Gastrocnemius medialis (tissue), 4 donors: Measurements from ENCODE around the gene DGLUCY. TPM values are rescaled to one million over a fixed set of nuclear protein-coding genes. Genes with fewer than 3 reads are reported as not detected.
"Not testable (repeated sequence)": the region's sequence is repeated elsewhere in the genome, so short reads cannot be mapped to it uniquely, and the experiment has no call there.

Source experiments
- ATAC-seq, 2 donors: fragments of 150-250 bp; one replicate each; pipeline ENCODE4 v1.9.1; 2016
- DNase-seq, 2 donors: peaks; one replicate each; pipeline ENCODE4 v3.0.0-alpha.2; 2019
- H3K27ac ChIP-seq, 4 donors: fragments of 200-600 bp; sonication (generic); 1 replicate in 1 of 4; 2 replicates in 3 of 4; pipeline ENCODE4 v1.5.1; 2016 to 2018; ENCODE audit warnings: mild to moderate bottlenecking in 2 of 4, moderate library complexity in 1 of 4
- H3K27me3 ChIP-seq, 3 donors: fragments of 200-600 bp; sonication (generic) in 2 of 3; 1 replicate in 1 of 3; 2 replicates in 2 of 3; pipeline versions ENCODE4 v1.5.1 to v1.6.0; 2016 to 2019; ENCODE audit warnings: mild to moderate bottlenecking in 1 of 3, moderate library complexity in 1 of 3
- H3K36me3 ChIP-seq, 2 donors: fragments of 200-600 bp; sonication (generic) in 1 of 2; one replicate each; pipeline ENCODE4 v1.5.1; 2017 to 2018
- H3K4me1 ChIP-seq, 2 donors: fragments of 200-600 bp; sonication (generic) in 1 of 2; one replicate each; pipeline ENCODE4 v1.5.1; 2016 to 2017; ENCODE audit warnings: mild to moderate bottlenecking in 2 of 2
- H3K4me3 ChIP-seq, 4 donors: fragments of 200-600 bp; sonication (generic) in 3 of 4; 1 replicate in 1 of 4; 2 replicates in 3 of 4; pipeline ENCODE4 v1.5.1; 2016 to 2019; ENCODE audit warnings: mild to moderate bottlenecking in 2 of 4
- H3K9me3 ChIP-seq, 3 donors: fragments of 200-600 bp; sonication (generic) in 2 of 3; 1 replicate in 1 of 3; 2 replicates in 2 of 3; pipeline ENCODE4 v1.5.1; 2016 to 2019
- POLR2A ChIP-seq, 2 donors: fragments of 450-650 bp; IDR thresholded peaks; one replicate each; pipeline ENCODE4 v1.6.1; 2017; ENCODE audit warnings: antibody characterized with exemption in 2 of 2, mild to moderate bottlenecking in 2 of 2, moderate library complexity in 2 of 2
- in situ Hi-C, 4 donors: fragments of 200-750 bp; cut with MboI; loops; one replicate each; pipeline versions ENCODE4 v1.15.0 to v1.8.0; 2017; ENCODE audit warnings: low sequenced_read_pairs in 4 of 4
- intact Hi-C: fragments of 100-400 bp; cut with DNase I; formaldehyde crosslinking; loops from one replicate; pipeline ENCODE4 v1.15.1; 2023; ENCODE audit warnings: low total_unique reads
- total RNA-seq, 4 donors: library from RNA; depleted of rRNA; stranded (reverse); fragments of >200 nt; gene quantifications; one replicate each; pipeline versions ENCODE4 v1.1.0 to v1.2.3, GENCODE V29; 2016
- TF ChIP-seq, protein P1 (sequence below), 5 experiments: fragments of 450-650 bp in 3 of 5; fragments of 200-600 bp in 2 of 5; sonication (generic) in 2 of 5; IDR thresholded peaks in 4 of 5; conservative IDR thresholded peaks in 1 of 5; 1 replicate in 4 of 5; 2 replicates in 1 of 5; pipeline ENCODE4 v1.5.1; 2016 to 2019; ENCODE audit warnings: antibody characterized with exemption in 5 of 5, mild to moderate bottlenecking in 3 of 5, moderate library complexity in 3 of 5

The DGLUCY gene
- total RNA-seq, 4 donors from 2014 or later, result 29.3 to 93.7 (median 67.8) TPM

GRCh38 chr14:91116913-91117588 is 3.2 kb downstream of the DGLUCY start:
- no peak for DNase-seq
- H3K4me3 ChIP-seq, result no peak overlapping the region
- H3K4me1 ChIP-seq, result peaks cover 57 to 60% of the 10 kb centered on the region in 2 donors
- no peaks in the 10 kb centered on the region for H3K9me3 ChIP-seq
- TF ChIP-seq, protein P1, sequence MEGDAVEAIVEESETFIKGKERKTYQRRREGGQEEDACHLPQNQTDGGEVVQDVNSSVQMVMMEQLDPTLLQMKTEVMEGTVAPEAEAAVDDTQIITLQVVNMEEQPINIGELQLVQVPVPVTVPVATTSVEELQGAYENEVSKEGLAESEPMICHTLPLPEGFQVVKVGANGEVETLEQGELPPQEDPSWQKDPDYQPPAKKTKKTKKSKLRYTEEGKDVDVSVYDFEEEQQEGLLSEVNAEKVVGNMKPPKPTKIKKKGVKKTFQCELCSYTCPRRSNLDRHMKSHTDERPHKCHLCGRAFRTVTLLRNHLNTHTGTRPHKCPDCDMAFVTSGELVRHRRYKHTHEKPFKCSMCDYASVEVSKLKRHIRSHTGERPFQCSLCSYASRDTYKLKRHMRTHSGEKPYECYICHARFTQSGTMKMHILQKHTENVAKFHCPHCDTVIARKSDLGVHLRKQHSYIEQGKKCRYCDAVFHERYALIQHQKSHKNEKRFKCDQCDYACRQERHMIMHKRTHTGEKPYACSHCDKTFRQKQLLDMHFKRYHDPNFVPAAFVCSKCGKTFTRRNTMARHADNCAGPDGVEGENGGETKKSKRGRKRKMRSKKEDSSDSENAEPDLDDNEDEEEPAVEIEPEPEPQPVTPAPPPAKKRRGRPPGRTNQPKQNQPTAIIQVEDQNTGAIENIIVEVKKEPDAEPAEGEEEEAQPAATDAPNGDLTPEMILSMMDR (IDR thresholded peaks at IDR 0.05 in 4 of 5, conservative IDR thresholded peaks at IDR 0.05 in 1 of 5), result no peak
- TF ChIP-seq POLR2A (IDR thresholded peaks at IDR 0.05), result no peak
- H3K27me3 ChIP-seq, result no peaks in the 10 kb centered on the region
- in situ Hi-C loops, result no loop called here
- intact Hi-C loops, result no loop called here
- no peak for ATAC-seq
- no peaks in the 10 kb centered on the region for H3K36me3 ChIP-seq
- peak overlapping the region; percentile 97 to 100 (median 100) for H3K27ac ChIP-seq

- no peaks in the 10 kb centered on the region for H3K36me3 ChIP-seq
- TF ChIP-seq POLR2A (IDR thresholded peaks at IDR 0.05), result no peak
- intact Hi-C loops, result no loop called here
- DNase-seq (no peak), ATAC-seq (no peak)
- peak overlapping the region; percentile 97 to 100 (median 100) for H3K27ac ChIP-seq
- in situ Hi-C loops, result no loop called here
- H3K4me3 ChIP-seq, result no peak overlapping the region
- peaks cover 60 to 65% of the 10 kb centered on the region in 2 donors for H3K4me1 ChIP-seq
- H3K9me3 ChIP-seq, result no peaks in the 10 kb centered on the region
- H3K27me3 ChIP-seq, result no peaks in the 10 kb centered on the region
These were observed 4.1 kb downstream of the DGLUCY start for GRCh38 chr14:91117960-91118359.

GRCh38 chr14:91118511-91119068 is 4.7 kb downstream of the DGLUCY start:
- no peak overlapping the region for H3K4me3 ChIP-seq
- H3K36me3 ChIP-seq, result no peaks in the 10 kb centered on the region
- H3K27me3 ChIP-seq, result no peaks in the 10 kb centered on the region
- intact Hi-C loops (no loop called here), in situ Hi-C loops (no loop called here)
- ATAC-seq, result no peak
- DNase-seq, result no peak
- peak overlapping the region; percentile 97 to 100 (median 100) for H3K27ac ChIP-seq
- H3K4me1 ChIP-seq, result peaks cover 60 to 67% of the 10 kb centered on the region in 2 donors
- no peaks in the 10 kb centered on the region for H3K9me3 ChIP-seq
- TF ChIP-seq POLR2A (IDR thresholded peaks at IDR 0.05), result no peak
- TF ChIP-seq, protein P1 (IDR thresholded peaks at IDR 0.05 in 4 of 5, conservative IDR thresholded peaks at IDR 0.05 in 1 of 5), result no peak

- Histone ChIP-seq H3K27ac (peak overlapping the region; percentile 97 to 100 (median 100)), H3K4me3 (no peak overlapping the region), H3K4me1 (peaks cover 69 to 75% of the 10 kb centered on the region in 2 donors), H3K36me3 (no peaks in the 10 kb centered on the region), H3K9me3 (no peaks in the 10 kb centered on the region), H3K27me3 (no peaks in the 10 kb centered on the region)
- ATAC-seq (peak; percentile 89 to 97), DNase-seq (peak; percentile 83 to 89)
- peak; percentile 80 for TF ChIP-seq POLR2A (IDR thresholded peaks at IDR 0.05)
- TF ChIP-seq, protein P1 (IDR thresholded peaks at IDR 0.05 in 4 of 5, conservative IDR thresholded peaks at IDR 0.05 in 1 of 5), result no peak
- intact Hi-C loops (loop anchor here (2.0 kb wide), 1 partner anchor 47 kb away; no protein-coding TSS in a partner anchor), in situ Hi-C loops (no loop called here)
These were observed 5.9 kb downstream of the DGLUCY start for GRCh38 chr14:91119556-91120311.

DNA sequence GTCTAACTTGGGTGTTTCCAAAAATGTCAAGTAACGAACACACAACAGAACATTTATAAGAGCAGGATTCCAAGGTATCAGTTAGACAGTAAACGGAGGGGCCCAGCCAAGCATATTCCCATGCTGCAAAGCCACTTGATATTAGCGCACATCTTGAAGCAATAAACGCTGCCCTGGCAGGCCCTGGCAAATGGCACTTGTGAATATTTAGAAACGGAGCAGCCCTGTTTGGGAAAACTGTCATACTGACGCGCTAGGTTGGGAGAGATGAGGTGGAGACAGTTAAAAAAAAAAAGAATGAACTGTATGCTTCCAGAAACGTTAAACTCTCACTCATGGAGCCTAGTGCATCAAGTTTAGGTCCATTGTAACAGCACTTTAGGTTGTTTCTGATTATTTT is 9.3 kb downstream of the DGLUCY start:
- ATAC-seq, result no peak
- Histone ChIP-seq H3K27ac (peak overlapping the region; percentile 97 to 100 (median 100)), H3K9me3 (no peaks in the 10 kb centered on the region), H3K36me3 (no peaks in the 10 kb centered on the region), H3K4me1 (peaks cover 58 to 65% of the 10 kb centered on the region in 2 donors), H3K27me3 (no peaks in the 10 kb centered on the region), H3K4me3 (no peak overlapping the region)
- intact Hi-C loops (no loop called here), in situ Hi-C loops (no loop called here)
- TF ChIP-seq, protein P1 (IDR thresholded peaks at IDR 0.05 in 4 of 5, conservative IDR thresholded peaks at IDR 0.05 in 1 of 5), result no peak
- no peak for TF ChIP-seq POLR2A (IDR thresholded peaks at IDR 0.05)
- DNase-seq, result peak in 1 of 2 donors; percentile 39

DNA sequence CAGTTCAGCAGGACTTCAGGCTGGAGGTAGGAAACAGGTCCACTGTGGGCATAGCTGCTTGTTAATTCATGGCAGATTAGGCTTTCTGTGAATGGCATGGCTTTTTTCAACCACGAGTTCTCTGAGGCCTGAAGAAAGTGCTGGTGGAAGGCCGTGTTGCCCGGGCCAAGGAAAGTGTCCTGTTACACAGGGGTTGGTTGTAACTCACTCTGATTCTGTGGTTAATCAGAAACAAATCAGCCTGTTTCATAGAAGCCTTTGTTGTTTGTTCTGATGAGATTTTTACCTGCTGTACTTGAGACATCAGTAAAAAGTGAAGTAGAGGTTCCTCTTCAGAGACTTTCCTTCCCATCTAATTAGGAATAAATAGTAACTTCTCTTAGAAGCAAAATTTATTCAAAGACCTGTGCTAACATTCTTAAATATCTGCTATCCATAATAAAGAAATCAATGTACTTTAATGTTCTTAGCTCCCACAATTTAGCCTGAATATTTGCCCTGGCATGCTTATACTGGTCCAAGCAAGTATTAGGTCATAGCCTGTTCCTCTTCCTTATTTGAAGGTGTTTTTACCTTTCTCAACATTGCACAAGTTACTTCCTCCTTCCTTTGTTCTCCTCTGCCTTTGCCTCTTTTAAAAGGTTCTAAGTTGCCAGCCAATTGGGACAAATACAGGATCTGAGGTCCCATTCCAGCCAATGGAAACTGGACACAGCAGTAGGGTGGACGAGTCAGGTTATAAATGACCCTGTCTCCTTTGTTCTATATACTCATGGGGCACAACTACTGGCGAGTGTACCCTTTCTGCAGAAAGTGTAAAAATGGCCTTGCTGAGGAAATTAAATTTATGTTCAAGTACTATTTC is 10.8 kb downstream of the DGLUCY start:
- H3K36me3 ChIP-seq, H3K9me3 ChIP-seq, H3K27me3 ChIP-seq, in situ Hi-C loops, H3K4me3 ChIP-seq: not testable (repeated sequence)
- H3K27ac ChIP-seq, result peak overlapping the region; percentile 97 to 100 (median 100)
- ATAC-seq (peak in 1 of 2 donors; percentile 19), DNase-seq (peak; percentile 25 to 64)
- intact Hi-C loops, result loop anchor here (5.0 kb wide), 1 partner anchor 62 kb away; the partner anchor contains the start of gene RPS6KA5
- peaks cover 53 to 59% of the 10 kb centered on the region in 2 donors for H3K4me1 ChIP-seq
